ENCODE results near the gene PGM1. TPM values are rescaled to one million over a fixed set of nuclear protein-coding genes. Genes with fewer than 3 reads are reported as not detected.

PGM1 gene
- total RNA-seq, 1 donor from 2014 or later = 22.7 TPM

- no peaks in the 10 kb centered on the region for H3K27me3 Mint-ChIP-seq (ENCODE audit: insufficient read depth, low read depth)
- no peak for DNase-seq (ENCODE audit: low spot score)
- Histone ChIP-seq H3K4me3 (no peak overlapping the region), H3K4me2 (no peak overlapping the region), H3F3A (ENCODE audit: low read depth) (peaks cover 14% of the 10 kb centered on the region), H3K79me2 (ENCODE audit: low read depth) (no peaks in the 10 kb centered on the region), H3K27ac (no peak overlapping the region), H3K9me3 (ENCODE audit: low read depth) (no peaks in the 10 kb centered on the region), H4K20me1 (ENCODE audit: low read depth) (peaks cover 5% of the 10 kb centered on the region), H3K9ac (no peak overlapping the region), H3K36me3 (no peaks in the 10 kb centered on the region), H3K4me1 (peaks cover 24% of the 10 kb centered on the region), H2AFZ (replicated peaks) (no peak overlapping the region), H3K27me3 (no peaks in the 10 kb centered on the region)
- no peaks in the 10 kb centered on the region for H3K9me3 Mint-ChIP-seq
- no peak overlapping the region for H3K27ac Mint-ChIP-seq
- H3K4me1 Mint-ChIP-seq = peaks cover 24% of the 10 kb centered on the region
- H3K36me3 Mint-ChIP-seq = peaks cover 2% of the 10 kb centered on the region
- no peak for TF ChIP-seq EZH2 (IDR thresholded peaks at IDR 0.05)
- no peak for TF ChIP-seq EZH2phosphoT487 (IDR thresholded peaks at IDR 0.05)
- TF ChIP-seq CTCF (IDR thresholded peaks at IDR 0.05) = no peak
- no peak overlapping the region for H3K4me3 Mint-ChIP-seq
Measured at GRCh38 chr1:63619558-63619957, 26.3 kb downstream of the PGM1 start.

DNA sequence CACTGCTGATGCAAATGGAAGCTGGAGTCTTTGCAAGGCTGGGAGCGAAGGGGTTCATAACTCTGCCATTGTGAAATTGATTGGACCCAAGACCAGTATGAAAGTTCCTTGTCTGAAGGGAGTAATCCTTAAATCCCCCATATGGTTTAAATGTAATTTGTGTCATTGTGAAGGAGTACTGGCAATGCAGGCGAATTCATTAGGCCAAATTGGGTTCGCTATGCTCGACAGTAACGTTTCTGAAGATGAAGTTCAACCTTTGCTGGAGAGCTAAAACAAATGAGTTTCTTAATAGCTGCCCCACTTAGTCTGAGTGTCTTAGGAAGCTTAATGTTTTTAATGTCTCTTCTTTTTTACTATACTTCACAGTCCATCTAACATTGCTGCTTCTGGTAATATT lies 27.5 kb downstream of the PGM1 start:
- DNase-seq (ENCODE audit: low spot score) = no peak
- Mint-ChIP-seq H3K36me3 (peaks cover 2% of the 10 kb centered on the region), H3K27ac (no peak overlapping the region), H3K4me1 (peaks cover 35% of the 10 kb centered on the region), H3K4me3 (no peak overlapping the region), H3K9me3 (no peaks in the 10 kb centered on the region), H3K27me3 (ENCODE audit: insufficient read depth, low read depth) (no peaks in the 10 kb centered on the region)
- no peaks in the 10 kb centered on the region for H3K79me2 ChIP-seq (ENCODE audit: low read depth)
- H3K9ac ChIP-seq = no peak overlapping the region
- H3F3A ChIP-seq (ENCODE audit: low read depth) = peaks cover 14% of the 10 kb centered on the region
- H3K27ac ChIP-seq = no peak overlapping the region
- peaks cover 35% of the 10 kb centered on the region for H3K4me1 ChIP-seq
- H3K9me3 ChIP-seq (ENCODE audit: low read depth) = no peaks in the 10 kb centered on the region
- no peaks in the 10 kb centered on the region for H3K27me3 ChIP-seq
- H4K20me1 ChIP-seq (ENCODE audit: low read depth) = peaks cover 5% of the 10 kb centered on the region
- H3K4me3 ChIP-seq = no peak overlapping the region
- no peaks in the 10 kb centered on the region for H3K36me3 ChIP-seq
- no peak overlapping the region for H2AFZ ChIP-seq (replicated peaks)
- no peak overlapping the region for H3K4me2 ChIP-seq
- TF ChIP-seq EZH2phosphoT487 (IDR thresholded peaks at IDR 0.05) = no peak

GRCh38 chr1:63621075-63621474 lies 27.9 kb downstream of the PGM1 start:
- Histone ChIP-seq H3K36me3 (no peaks in the 10 kb centered on the region), H4K20me1 (ENCODE audit: low read depth) (peaks cover 5% of the 10 kb centered on the region), H3K27ac (no peak overlapping the region), H3K79me2 (ENCODE audit: low read depth) (no peaks in the 10 kb centered on the region), H3F3A (ENCODE audit: low read depth) (peaks cover 14% of the 10 kb centered on the region), H3K27me3 (no peaks in the 10 kb centered on the region), H3K9me3 (ENCODE audit: low read depth) (no peaks in the 10 kb centered on the region), H2AFZ (replicated peaks) (no peak overlapping the region), H3K4me1 (peaks cover 38% of the 10 kb centered on the region), H3K4me3 (no peak overlapping the region), H3K4me2 (no peak overlapping the region), H3K9ac (no peak overlapping the region)
- H3K4me3 Mint-ChIP-seq = no peak overlapping the region
- peaks cover 2% of the 10 kb centered on the region for H3K27me3 Mint-ChIP-seq (ENCODE audit: insufficient read depth, low read depth)
- H3K27ac Mint-ChIP-seq = no peak overlapping the region
- peaks cover 36% of the 10 kb centered on the region for H3K4me1 Mint-ChIP-seq
- no peak for DNase-seq (ENCODE audit: low spot score)
- H3K9me3 Mint-ChIP-seq = no peaks in the 10 kb centered on the region
- H3K36me3 Mint-ChIP-seq = peaks cover 2% of the 10 kb centered on the region
- TF ChIP-seq EZH2 (IDR thresholded peaks at IDR 0.05) = no peak
- TF ChIP-seq CTCF (IDR thresholded peaks at IDR 0.05) = no peak
- TF ChIP-seq EZH2phosphoT487 (IDR thresholded peaks at IDR 0.05) = no peak

- Mint-ChIP-seq H3K4me1 (peaks cover 37% of the 10 kb centered on the region), H3K27ac (no peak overlapping the region), H3K36me3 (peaks cover 2% of the 10 kb centered on the region), H3K9me3 (no peaks in the 10 kb centered on the region), H3K27me3 (ENCODE audit: insufficient read depth, low read depth) (peaks cover 2% of the 10 kb centered on the region), H3K4me3 (no peak overlapping the region)
- Histone ChIP-seq H3K9ac (no peak overlapping the region), H3K27me3 (no peaks in the 10 kb centered on the region), H2AFZ (replicated peaks) (no peak overlapping the region), H3F3A (ENCODE audit: low read depth) (peaks cover 14% of the 10 kb centered on the region), H3K27ac (no peak overlapping the region), H3K4me3 (no peak overlapping the region), H3K36me3 (no peaks in the 10 kb centered on the region), H3K9me3 (ENCODE audit: low read depth) (no peaks in the 10 kb centered on the region), H3K79me2 (ENCODE audit: low read depth) (no peaks in the 10 kb centered on the region), H3K4me2 (no peak overlapping the region), H4K20me1 (ENCODE audit: low read depth) (peaks cover 5% of the 10 kb centered on the region), H3K4me1 (peaks cover 39% of the 10 kb centered on the region)
- DNase-seq (ENCODE audit: low spot score) = no peak
- no peak for TF ChIP-seq CTCF (IDR thresholded peaks at IDR 0.05)
- TF ChIP-seq EZH2 (IDR thresholded peaks at IDR 0.05) = no peak
- TF ChIP-seq EZH2phosphoT487 (IDR thresholded peaks at IDR 0.05) = no peak
Measured at GRCh38 chr1:63621698-63622097, 28.5 kb downstream of the PGM1 start.

Data from neural progenitor cell (in vitro differentiated cells).